Stromal cell of bone marrow (primary cell): ENCODE data around the gene NCF2.
A peak's percentile ranks its signal among the peaks of the same experiment; 100 is the strongest.

Experiments
- DNase-seq: peaks from one replicate; pipeline ENCODE4 v3.0.0-alpha.2; 2012; ENCODE audit warnings: low read depth

Gene NCF2

DNA sequence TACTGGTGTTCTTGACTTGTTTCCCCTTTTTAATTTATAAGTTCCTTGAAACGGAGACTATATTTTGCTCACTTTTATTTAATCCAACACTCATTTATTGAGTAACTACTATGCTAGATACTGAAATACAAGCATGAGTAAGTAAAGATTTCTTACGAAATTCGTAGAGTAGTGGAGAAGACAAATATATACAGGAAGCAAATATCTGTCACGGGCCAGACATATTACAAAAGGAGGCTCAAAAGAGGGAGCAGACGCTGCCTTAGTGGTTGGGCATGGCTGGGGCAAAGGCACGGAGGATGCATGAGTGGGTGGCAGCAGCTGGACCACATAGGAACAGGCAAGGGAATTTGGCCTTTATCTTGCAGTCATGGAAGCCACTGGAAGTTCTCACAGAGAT, 6.8 kb downstream of the NCF2 start:
- no peak for DNase-seq

GRCh38 chr1:183582021-183582713, 8.1 kb downstream of the NCF2 start:
- DNase-seq, result no peak

DNA sequence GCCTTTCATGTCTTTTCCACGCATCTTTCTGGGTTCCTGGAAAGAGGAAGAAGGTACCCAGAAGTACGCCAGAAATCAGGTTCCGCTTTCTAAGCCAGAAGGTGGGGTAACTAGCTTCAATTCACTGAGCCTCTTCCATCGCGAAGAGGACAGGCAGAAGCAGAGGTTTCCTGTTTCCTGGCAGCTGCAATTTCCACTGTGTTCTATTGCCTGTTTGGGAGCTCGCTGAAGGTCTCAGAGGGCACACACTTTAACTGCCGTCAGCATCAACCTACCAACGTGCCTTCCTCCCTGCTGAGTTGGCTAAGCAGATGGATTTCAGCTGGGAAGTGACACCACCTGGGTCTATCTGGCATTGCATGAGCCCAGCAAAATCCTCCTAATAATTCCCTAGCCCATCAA, 10.0 kb downstream of the NCF2 start:
- no peak for DNase-seq

DNA sequence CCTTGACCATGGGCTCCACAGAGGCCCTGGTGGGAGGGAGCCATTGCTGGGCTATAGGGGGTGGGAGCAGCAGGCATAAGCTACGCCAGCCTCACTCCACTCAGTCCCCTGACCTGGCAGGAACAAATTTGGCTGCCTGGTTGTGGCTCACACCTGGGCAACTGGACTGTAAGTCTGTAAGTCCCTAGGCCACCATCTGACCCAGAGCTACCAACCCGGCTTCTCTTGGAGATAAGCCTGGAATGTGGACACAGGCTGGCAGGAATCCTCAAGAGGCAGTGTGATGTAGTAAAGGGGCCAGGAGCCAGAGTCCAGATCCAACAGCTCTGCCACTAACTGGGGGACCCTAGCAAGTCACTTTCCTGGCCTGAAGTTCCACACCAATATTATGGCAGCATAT, 11.4 kb downstream of the NCF2 start:
- DNase-seq, result no peak

DNA sequence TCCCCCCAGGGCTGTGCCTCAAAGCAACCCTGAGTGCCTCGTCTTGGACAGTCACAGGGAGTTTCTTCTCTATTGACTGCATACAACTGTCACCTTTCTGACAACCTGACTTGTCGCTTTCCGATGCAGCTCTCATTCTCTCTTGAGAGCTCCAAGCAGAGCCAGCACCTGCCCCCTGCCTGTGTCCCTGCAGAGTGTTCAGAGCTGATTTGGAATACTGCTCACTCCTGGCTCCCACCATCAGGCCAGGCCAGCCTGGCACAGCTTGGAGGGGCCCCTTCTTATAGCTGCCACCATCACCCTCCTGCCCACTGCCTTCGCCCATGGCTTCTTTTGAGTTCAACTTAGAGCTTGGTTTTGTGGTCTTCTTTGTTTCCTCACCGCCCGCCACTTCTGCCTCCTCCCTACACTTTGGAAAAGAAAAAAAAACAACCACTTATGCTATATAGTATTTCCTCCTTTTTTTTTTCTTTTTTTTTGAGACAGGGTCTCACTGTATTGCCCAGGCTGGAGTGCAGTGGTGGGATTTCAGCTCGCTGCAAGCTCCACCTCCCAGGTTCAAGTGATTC, 12.3 kb downstream of the NCF2 start:
- no peak for DNase-seq

DNA sequence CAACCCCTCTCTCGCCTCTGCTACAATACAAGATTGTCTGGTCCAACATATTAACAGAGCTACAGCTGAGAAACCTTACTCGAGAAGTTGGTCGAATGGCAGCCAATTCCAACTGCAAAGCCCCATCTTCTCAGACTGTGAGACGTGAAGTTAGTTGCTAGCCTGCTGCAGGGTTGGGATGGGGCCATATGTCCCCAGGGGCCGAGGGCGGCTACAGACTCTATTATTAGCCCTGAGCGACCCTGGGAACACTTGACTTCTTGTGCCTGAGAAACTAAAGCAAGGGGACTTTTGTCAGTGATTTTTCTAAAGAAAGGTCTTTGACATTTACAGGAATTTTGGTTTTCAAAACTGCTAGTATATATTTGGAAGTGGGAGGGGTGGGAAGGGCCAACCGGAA, 13.7 kb downstream of the NCF2 start:
- DNase-seq, result no peak

DNA sequence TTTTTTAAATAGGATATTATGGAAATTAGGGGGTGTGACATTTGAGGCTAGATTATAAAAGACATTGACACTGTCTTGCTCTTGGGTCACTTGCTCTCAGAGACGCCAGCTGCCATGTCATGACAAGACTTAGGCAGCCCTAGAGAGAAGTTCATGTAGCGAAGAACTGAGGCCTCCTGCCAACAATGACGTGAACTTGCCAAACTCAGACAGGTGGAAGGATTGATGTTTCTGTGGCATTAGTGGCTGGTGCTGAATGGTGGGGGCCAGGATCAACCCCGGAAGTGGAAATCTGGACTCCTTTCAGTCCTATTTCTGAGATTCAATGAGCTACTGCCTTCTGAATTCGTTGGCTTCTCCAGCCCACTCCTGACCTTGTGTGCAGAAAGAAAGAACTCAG, 14.7 kb downstream of the NCF2 start:
- no peak for DNase-seq

GRCh38 chr1:183572721-183573120, 17.5 kb downstream of the NCF2 start:
- DNase-seq, result peak; percentile 40

GRCh38 chr1:183571678-183572268, 18.5 kb downstream of the NCF2 start:
- DNase-seq, result peak; percentile 80

DNA sequence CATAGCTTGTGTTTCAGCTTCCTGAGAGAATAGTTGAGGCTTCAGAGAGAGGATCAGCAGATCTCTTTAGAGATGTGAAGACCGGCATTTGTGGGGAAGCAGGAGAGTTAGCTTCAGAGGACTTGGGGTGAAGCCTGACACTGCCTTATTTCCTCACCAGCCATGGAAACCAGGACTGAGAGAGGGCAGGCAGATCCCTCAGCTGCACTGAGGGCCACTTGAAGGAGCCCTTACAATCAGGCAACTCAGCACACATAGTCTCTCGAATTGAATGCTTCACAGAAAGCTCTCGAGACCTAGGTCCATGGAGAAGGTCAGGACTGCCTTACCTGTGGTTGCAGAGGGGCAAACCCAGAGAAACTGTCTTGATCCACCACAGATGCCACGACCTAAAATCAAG, 19.8 kb downstream of the NCF2 start:
- no peak for DNase-seq

GRCh38 chr1:183569801-183570200, 20.5 kb downstream of the NCF2 start:
- DNase-seq, result no peak

- DNase-seq, result no peak
Observed at GRCh38 chr1:183569141-183569540, 21.1 kb downstream of the NCF2 start.

DNA sequence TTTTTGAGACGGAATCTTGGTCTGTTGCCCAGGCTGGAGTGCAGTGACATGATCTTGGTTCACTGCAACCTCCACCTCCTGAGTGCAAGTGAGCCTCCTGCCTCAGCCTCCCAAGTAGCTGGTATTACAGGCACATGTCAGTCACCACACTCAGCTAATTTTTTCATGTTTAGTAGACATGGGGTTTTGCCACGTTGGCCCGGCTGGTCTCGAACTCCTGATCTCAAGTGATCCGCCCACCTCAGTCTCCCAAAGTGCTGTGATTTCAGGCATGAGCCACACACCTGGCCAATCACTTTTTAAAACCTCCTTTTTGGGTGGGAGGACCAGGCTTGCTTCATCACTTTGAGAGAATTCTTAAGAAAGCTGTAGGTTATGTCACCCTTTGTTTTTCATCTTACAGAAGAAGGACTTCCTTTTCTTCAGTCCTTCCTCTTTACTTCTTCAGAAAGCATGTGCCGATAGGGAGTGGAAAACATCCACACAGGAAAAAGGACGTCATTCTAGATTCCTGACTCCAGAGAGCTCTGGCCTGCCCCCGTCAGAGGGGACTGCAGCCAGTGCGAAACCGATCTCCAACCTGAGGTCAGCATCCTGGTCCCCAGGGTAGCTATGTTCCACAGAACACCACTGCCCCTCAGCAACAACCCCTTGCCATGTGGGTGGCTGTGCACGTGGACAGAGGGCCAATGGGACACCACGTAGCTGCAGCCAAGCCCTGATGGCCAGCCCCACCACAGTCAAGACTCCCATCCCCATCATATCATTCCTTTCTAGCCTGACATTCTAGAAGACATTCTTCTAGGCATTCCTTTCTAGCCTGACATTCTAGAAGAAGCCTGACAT, 21.9 kb downstream of the NCF2 start:
- DNase-seq, result no peak

DNA sequence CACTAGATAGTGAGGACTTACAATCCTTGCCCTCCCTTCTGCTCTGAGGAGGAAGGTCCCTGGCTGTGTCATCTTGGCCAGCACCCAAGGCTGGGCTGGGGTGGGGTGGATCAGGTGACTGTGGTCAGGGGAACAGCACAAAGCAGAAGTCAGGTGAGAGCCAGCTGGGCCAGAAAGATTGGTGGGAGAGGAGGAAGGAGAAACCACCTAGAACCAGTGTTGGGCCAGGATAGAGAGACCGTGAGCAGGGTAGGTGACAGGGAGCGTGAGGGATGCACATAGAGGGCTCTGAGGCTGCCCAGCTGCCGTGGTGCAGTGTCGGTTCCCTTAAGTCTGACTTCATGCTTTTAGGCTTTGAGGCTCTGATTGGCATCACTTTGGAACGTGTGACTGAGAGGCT, 22.7 kb downstream of the NCF2 start:
- no peak for DNase-seq

DNA sequence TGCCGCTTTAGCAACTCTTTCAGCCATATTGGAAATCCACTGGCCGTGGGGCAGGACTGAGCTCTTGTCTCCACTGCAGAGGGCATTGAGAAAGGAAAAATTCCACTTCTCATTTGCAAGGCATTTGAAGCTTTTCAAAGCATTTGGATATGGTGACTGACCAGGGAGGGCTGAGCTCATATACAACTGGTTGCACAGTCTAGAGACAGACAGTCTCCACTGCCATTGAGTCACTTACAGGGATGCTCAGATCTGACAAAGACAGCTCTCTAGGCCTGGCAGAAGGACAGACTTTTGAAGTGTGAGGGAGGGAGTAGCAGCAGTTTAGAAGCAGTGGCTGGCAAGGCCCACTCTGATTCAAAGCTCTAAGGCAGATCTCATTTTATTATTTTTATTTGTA, 24.2 kb downstream of the NCF2 start:
- DNase-seq, result no peak

DNA sequence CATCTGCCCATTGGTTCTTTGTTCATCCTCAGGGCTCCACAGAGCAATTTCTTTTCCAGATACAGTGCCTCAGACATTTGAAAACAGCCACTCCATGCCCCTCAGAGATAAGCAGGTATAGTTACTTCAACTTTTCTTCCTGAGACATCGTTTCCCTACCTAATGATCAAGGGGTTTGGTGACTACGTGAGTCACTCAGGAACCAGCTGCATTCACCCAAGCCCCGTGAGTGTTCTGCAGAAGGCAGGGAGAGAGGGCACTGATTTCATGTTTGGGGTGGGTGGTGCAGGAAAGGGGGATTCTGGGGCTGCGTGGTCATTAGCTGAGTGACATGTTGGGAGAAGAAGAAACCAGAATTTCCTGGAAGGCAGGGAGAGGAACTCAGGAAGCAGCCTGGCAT, 25.0 kb downstream of the NCF2 start:
- no peak for DNase-seq

DNA sequence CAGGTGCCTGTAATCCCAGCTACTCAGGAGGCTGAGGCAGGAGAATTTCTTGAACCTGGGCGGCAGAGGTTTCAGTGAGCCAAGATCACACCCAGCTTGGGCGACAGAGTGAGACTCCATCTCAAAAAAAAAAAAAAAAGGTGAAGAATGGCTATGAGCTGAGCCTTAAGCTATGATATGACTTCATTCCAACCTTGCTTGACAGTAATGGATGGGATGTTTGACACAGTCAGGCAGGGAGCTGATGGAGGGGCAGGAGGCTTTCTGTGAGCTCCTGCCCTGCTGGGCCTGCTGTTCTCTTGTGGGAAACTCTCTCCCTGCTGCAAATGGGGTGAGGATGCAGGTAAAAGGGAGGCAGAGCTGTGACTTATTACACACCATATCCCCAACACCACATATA, 27.6 kb downstream of the NCF2 start:
- DNase-seq, result no peak

GRCh38 chr1:183559061-183559460, 31.2 kb downstream of the NCF2 start:
- no peak for DNase-seq

DNA sequence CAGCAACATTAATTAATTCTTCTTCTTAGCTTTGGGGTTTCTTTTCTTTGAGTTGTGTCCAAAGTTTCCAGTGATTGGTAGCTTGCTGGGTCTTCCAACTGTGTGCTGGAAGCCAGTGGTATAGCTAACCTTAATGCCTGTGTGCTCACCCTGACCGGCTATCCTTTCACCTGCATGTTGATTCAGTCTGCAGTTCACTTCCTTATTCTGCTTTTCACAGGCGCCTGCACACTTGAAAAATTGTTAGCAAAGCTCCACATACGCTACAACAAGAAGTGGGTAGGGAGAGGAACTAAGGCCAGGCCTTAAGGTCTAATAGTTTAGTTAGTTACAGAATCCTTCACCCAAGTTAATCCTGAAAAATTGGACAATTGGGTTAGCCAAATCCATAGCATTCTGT, 35.7 kb downstream of the NCF2 start:
- no peak for DNase-seq

- DNase-seq, result no peak
Observed at GRCh38 chr1:183553764-183554163, 36.5 kb downstream of the NCF2 start.

DNA sequence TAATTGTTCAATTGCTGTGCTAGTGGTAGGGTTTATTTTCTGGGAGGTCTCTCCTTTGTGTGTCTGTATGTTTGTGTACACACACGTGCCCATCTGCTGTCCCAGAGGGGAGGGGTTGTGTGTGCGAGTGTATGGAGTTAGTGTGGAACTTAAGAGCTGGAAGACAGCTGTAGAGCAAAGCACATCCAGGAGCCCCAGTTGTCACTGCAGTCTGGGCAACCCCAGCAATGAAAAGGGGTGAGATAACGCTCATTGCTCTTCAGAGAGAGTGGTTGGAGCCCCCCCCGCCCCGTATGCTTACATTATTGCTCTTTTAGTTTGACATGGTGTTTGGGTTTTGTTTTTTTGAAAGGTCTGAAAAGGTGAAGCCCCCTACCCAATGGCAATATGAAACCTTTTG, 36.9 kb downstream of the NCF2 start:
- DNase-seq, result no peak

GRCh38 chr1:183552891-183553290, 37.4 kb downstream of the NCF2 start:
- DNase-seq, result no peak

DNA sequence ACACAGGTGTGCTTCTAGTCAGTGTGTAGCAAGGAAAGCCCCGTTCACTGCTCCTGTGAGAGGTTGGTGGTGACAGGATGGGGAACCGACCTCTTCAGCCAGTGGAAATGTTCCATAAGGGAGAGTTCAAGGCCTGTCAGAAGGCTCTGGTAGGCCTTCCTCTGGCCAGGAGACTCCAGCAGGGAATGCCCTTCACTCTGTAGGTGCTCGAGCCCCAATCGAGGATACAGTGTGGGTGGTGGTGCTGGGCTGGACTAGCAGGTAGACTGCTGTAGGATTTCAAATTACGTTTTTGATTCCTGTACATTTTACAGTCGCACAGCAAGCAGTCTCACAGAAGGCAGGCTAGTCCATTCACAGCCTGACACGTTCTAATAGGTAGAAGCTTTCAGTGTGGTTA, 37.8 kb downstream of the NCF2 start:
- DNase-seq, result no peak
